Islet of Langerhans (tissue), 1 donor: ENCODE results near the gene GRIP2.

ENCODE experiments used
- FAIRE-seq: peaks from one replicate; lab custom pipeline; 2011; peaks lifted over from hg19 to GRCh38; lab: Jason Lieb, UNC

GRIP2 gene

GRCh38 chr3:14465425-14465824 is 74.7 kb downstream of the GRIP2 start:
- no peak for FAIRE-seq

GRCh38 chr3:14464521-14464920 is 75.6 kb downstream of the GRIP2 start:
- no peak for FAIRE-seq

DNA sequence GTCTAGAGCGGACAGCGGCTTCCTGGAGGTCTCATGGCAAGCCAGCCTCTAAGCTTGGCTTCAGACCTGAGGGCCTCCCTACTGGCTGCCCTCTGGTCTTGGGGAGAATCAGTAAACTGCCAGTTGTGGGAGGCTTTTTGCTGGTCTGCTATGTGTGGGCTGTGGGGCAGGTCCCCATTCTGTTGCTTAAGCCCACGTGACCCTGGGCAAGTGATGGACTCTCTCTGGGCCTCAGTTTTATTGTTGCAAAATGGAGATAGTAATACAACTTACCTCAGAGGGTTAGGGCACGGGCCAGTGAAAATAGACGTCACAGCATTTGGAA is 76.0 kb downstream of the GRIP2 start:
- no peak for FAIRE-seq

- FAIRE-seq = no peak
Observed at GRCh38 chr3:14463330-14464140, 76.6 kb downstream of the GRIP2 start.

DNA sequence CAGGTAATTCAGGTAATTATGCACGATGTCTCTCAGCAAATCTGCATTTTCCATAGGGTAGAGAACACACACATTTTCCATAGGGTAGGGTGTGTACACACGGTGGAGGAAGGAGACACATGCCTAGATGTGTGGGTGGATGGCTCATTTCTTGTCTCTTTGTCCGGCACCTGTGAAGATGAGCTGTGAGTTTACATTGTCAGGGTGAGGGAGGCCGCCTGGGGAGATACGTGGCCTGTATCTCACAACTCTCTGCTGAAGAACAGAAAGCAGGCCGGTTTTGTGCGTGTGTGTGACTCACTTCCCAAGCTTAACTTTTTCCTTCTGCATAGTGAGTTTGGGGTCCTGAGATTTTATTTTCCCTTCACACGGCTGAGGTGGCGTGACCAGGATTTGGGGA is 77.4 kb downstream of the GRIP2 start:
- FAIRE-seq = no peak

GRCh38 chr3:14461748-14462324 is 78.3 kb downstream of the GRIP2 start:
- no peak for FAIRE-seq

- FAIRE-seq = no peak
Observed at GRCh38 chr3:14461006-14461747, 79.0 kb downstream of the GRIP2 start.

- no peak for FAIRE-seq
Observed at GRCh38 chr3:14460342-14461005, 79.7 kb downstream of the GRIP2 start.

DNA sequence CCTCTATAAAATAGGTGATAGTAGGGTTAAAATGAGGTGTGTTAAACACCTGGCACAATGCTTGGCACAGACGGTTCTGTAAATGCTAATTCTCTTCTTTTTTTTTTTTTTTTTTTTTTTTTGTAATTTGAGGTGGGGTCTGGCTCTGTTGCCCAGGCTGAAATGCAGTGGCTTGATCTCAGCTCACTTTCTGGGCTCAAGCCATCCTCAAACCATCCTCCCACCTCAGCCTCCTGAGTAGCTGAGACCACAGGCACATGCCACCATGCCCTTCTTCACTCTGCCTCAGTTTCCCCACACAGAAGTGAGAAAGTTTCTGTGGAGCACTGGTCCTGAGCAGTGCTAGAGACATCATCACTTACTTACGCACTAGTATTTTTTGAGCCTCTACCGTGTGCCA is 80.4 kb downstream of the GRIP2 start:
- FAIRE-seq = no peak

DNA sequence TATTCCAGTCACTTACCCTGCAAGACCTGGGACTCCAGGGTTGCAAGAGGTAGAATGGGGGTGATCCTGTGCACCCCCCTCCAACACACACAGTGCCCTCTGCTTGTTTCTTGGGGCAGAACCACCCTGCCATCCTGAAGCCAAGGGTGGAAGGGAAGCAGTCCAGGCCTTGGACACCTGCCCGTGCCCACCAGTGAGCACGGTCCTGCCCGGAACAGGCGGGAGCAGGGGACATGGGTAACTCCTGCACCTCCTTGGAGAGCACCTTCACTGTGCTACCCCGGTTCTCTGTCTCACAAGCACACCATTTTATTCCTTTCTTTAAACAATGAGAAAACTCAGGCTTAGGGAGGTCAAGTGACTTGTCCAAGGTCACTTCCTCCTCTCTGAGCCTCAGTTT is 80.8 kb downstream of the GRIP2 start:
- FAIRE-seq = no peak

DNA sequence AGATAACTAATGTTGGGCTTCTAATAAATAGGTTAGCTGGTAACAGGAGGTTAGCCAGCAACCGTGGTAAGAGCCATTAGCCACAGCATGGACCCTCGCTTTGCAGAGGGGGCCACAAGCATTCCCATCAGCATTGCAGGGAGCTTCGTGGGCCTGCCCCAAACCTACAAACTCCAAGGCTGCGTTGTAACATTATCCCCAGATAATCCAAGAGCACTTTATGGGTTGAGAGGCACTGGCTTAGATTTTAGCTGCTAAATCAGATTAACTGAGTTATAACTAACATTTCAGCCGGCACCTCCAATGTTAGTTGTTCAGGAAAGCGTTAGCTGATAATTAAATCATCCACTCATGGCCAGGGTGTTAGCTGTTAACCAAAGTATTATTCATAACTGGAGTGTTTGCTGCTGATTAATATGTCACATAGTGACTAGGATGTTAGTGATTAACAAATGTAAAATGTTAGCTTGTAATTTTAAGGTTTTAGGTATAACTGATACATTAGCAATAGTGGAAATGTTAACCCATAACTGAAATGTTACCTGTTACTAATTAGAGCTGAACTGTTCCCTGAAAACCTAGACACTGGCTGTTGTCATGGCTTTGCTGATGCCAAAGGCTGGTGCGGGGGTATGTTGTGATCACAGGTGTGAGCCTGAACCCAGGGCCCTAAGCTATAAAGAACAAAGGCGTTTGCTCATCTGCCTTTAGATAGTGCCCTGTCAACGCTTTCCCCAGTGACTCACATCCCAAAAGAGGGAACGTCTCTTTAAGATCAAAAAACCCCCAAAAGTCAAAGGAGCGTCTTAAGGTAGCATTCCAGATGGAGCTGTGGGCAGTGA is 81.5 kb downstream of the GRIP2 start:
- no peak for FAIRE-seq

- FAIRE-seq = no peak
Observed at GRCh38 chr3:14457999-14458398, 82.1 kb downstream of the GRIP2 start.

- no peak for FAIRE-seq
Observed at GRCh38 chr3:14457481-14457880, 82.7 kb downstream of the GRIP2 start.

GRCh38 chr3:14456794-14457193 is 83.3 kb downstream of the GRIP2 start:
- no peak for FAIRE-seq

DNA sequence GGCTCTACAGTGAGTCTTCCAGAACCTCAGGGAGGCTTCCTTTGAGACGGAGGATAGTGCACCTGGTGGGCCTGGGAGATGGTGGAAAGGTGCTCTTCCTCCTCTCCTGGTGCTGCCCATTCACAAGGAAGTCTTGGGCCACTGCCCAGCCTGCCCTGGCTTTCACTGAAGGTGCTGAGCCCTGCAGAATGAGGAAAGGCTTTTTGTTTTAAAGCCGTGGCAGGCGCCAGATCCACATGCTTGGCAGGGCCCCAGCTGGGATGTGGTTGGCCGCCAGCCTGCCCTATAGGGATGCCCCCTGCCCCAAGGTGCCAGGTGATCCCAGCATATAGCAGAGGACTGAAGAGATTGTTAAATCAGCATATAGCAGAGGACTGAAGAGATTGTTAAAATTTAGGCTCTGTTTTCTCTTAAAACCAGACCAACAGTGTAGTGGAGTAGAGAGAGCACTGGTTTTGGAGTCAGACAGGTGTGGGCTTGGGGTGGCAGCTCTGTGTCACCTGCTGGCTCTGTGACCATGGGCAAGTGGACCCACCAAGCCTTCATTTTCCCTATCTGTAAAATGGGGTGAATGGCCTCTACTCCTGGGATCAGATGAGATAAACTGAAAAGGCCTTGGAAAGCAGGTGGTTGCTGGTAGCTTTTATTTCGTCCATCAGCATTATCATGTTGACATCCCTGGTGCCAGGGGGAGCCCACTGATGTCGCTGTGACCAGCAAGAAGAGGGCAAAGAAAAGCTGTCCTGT is 84.4 kb downstream of the GRIP2 start:
- FAIRE-seq = peak; percentile 9

DNA sequence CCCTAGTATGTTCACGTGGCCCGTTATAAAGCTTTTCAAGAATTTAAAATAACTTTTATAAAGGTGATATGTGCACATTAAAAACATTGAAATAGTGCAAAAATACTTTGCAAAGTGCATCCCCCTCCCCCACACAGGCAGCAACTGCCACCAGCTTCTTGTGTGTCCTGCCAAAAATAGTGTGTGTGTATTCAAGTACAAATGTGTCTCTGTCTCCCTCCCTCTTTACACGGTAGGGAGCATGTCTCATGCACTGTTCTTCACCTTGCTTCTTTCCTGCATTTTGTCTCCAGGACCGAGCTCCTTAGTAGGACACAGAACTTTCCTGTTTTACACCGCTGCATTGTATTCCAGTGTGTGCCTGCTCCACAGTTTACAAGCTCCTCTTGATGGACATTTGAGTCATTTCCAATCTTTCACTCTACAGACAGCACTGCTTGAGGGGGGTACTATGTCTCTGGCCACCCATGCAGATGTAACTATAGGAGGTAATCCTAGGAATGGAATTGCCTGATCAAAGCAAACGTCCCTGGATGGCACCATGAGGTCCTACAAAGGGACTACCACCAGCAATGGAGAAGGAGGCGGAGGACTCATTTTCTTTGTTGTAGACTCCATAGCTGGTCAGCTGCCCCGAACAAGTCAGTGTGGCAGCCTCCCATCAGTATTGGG is 85.4 kb downstream of the GRIP2 start:
- FAIRE-seq = no peak

- FAIRE-seq = no peak
Observed at GRCh38 chr3:14453876-14454638, 86.1 kb downstream of the GRIP2 start.

DNA sequence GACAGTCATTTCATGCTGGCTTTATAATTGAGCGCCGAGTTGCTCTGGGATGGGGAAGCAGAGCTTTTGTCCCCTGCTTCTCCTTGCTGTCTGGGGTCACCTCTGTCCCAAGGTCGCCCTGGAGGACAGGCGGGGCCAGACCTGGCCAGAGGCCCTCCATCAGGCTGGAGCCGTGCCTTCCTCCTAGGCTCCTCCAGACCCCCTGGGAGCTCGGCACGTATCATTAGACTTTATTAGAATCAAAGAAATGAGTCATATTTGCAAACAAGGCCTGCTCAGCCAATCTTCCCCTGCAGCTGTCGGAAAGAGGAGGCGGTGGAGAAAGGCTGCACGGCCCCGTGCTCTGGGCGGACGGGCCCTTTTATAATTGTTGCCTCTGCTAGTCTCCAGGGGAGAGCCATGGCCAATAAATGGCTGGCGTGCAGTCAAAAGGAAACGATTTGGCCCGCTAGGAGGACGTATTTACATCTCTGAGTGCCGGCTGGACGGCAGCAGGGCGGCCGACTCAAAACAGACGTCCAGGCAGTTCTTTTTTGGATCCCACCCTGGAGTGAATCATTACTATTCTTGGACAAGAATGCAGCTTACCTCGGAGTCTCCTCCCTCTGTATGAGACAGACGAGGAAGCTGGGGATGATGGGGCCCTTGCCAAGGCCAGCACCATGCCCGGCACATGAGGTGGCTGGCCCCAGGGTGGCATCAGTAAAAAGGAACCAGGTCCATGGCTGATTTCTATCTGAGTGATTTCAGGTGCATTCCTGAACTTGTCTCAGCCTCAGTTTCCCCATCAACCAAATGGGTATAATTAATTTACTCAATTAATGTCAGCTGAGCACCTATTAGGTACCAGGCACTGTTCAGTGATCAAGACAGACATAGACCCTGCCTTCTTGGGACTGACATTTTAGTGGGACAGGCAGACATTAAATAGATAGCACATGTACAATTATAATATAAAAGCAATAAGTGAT is 87.1 kb downstream of the GRIP2 start:
- no peak for FAIRE-seq
